ENCODE results near the gene ALX4. TPM values are rescaled to one million over a fixed set of nuclear protein-coding genes. Genes with fewer than 3 reads are reported as not detected.

ALX4 gene
- total RNA-seq, 1 donor from 2014 or later: not detected

- intact Hi-C loops (cut with micrococcal nuclease): no loop called here
Measured at GRCh38 chr11:44224867-44225501, 85.0 kb downstream of the ALX4 start.

GRCh38 chr11:44223238-44223637 lies 86.7 kb downstream of the ALX4 start:
- no peak for ATAC-seq (ENCODE audit: low read depth)
- CTCF ChIA-PET: no interaction called here
- no peaks in the 10 kb centered on the region for H3K4me1 Mint-ChIP-seq
- H3K36me3 Mint-ChIP-seq (ENCODE audit: low read depth): peaks cover 17% of the 10 kb centered on the region
- H3K4me3 Mint-ChIP-seq: no peak overlapping the region
- no peaks in the 10 kb centered on the region for H3K9me3 Mint-ChIP-seq
- POLR2A ChIA-PET: no interaction called here
- intact Hi-C loops (cut with micrococcal nuclease): no loop called here
- no peak overlapping the region for H3K27ac Mint-ChIP-seq
- no peak for TF ChIP-seq CTCF (IDR thresholded peaks at IDR 0.05)
- no peaks in the 10 kb centered on the region for H3K27me3 Mint-ChIP-seq
- no peak for DNase-seq

More at GRCh38 chr11:44224867-44225501, 85.0 kb downstream of the ALX4 start:
- DNase-seq: no peak
- Mint-ChIP-seq H3K9me3 (no peaks in the 10 kb centered on the region), H3K4me3 (no peak overlapping the region), H3K27ac (no peak overlapping the region), H3K36me3 (ENCODE audit: low read depth) (peaks cover 13% of the 10 kb centered on the region), H3K27me3 (no peaks in the 10 kb centered on the region), H3K4me1 (no peaks in the 10 kb centered on the region)
- TF ChIP-seq CTCF (IDR thresholded peaks at IDR 0.05): no peak
- no peak for ATAC-seq (ENCODE audit: low read depth)
- POLR2A ChIA-PET: no interaction called here
- CTCF ChIA-PET: no interaction called here

- H3K36me3 Mint-ChIP-seq (ENCODE audit: low read depth): peaks cover 26% of the 10 kb centered on the region
- no peaks in the 10 kb centered on the region for H3K27me3 Mint-ChIP-seq
- CTCF ChIA-PET: no interaction called here
- no peaks in the 10 kb centered on the region for H3K4me1 Mint-ChIP-seq
- intact Hi-C loops (cut with micrococcal nuclease): no loop called here
- POLR2A ChIA-PET: no interaction called here
- no peak for DNase-seq
- no peak overlapping the region for H3K4me3 Mint-ChIP-seq
- TF ChIP-seq CTCF (IDR thresholded peaks at IDR 0.05): no peak
- ATAC-seq (ENCODE audit: low read depth): no peak
- no peak overlapping the region for H3K27ac Mint-ChIP-seq
- no peaks in the 10 kb centered on the region for H3K9me3 Mint-ChIP-seq
Measured at GRCh38 chr11:44221992-44222391, 87.9 kb downstream of the ALX4 start.

GRCh38 chr11:44221456-44221855 lies 88.5 kb downstream of the ALX4 start:
- ATAC-seq (ENCODE audit: low read depth): no peak
- Mint-ChIP-seq H3K9me3 (no peaks in the 10 kb centered on the region), H3K27me3 (no peaks in the 10 kb centered on the region), H3K36me3 (ENCODE audit: low read depth) (peaks cover 29% of the 10 kb centered on the region), H3K4me1 (no peaks in the 10 kb centered on the region), H3K27ac (no peak overlapping the region), H3K4me3 (no peak overlapping the region)
- CTCF ChIA-PET: no interaction called here
- POLR2A ChIA-PET: no interaction called here
- intact Hi-C loops (cut with micrococcal nuclease): no loop called here
- no peak for DNase-seq
- no peak for TF ChIP-seq CTCF (IDR thresholded peaks at IDR 0.05)

GRCh38 chr11:44219830-44220796 lies 89.8 kb downstream of the ALX4 start:
- POLR2A ChIA-PET: no interaction called here
- no peaks in the 10 kb centered on the region for H3K4me1 Mint-ChIP-seq
- H3K27me3 Mint-ChIP-seq: no peaks in the 10 kb centered on the region
- DNase-seq (no peak), ATAC-seq (ENCODE audit: low read depth) (no peak)
- no peak for TF ChIP-seq CTCF (IDR thresholded peaks at IDR 0.05)
- no peak overlapping the region for H3K4me3 Mint-ChIP-seq
- H3K9me3 Mint-ChIP-seq: no peaks in the 10 kb centered on the region
- no peak overlapping the region for H3K27ac Mint-ChIP-seq
- CTCF ChIA-PET: no interaction called here
- H3K36me3 Mint-ChIP-seq (ENCODE audit: low read depth): peaks cover 33% of the 10 kb centered on the region
- intact Hi-C loops (cut with micrococcal nuclease): no loop called here

All from activated B cell treated with CpG ODN at 0.5 μM for 24 hours (primary cell).